Measurements from ENCODE around the gene CARF. TPM values are rescaled to one million over a fixed set of nuclear protein-coding genes. Genes with fewer than 3 reads are reported as not detected.

CARF gene
- polyA plus RNA-seq, 1 donor from 2014 or later = 20.1 TPM

GRCh38 chr2:203022751-203023150 is 110.7 kb downstream of the CARF start:
- Histone ChIP-seq H3K27ac (ENCODE audit: low read length) (no peak overlapping the region), H4K20me1 (ENCODE audit: insufficient read depth) (no peaks in the 10 kb centered on the region), H3K36me3 (ENCODE audit: insufficient read depth, low read length) (no peaks in the 10 kb centered on the region), H3K4me3 (ENCODE audit: low read length) (no peak overlapping the region), H3F3A (ENCODE audit: insufficient read depth, low read length, poor library complexity, severe bottlenecking) (no peaks in the 10 kb centered on the region), H3K4me2 (ENCODE audit: low read length) (no peak overlapping the region), H3K9ac (ENCODE audit: low read length) (no peak overlapping the region), H3K9me2 (ENCODE audit: insufficient read depth, low read length) (no peaks in the 10 kb centered on the region), H3K9me3 (ENCODE audit: low read length) (no peaks in the 10 kb centered on the region), H2AFZ (ENCODE audit: low read depth, low read length) (no peak overlapping the region), H3K79me2 (replicated peaks; ENCODE audit: insufficient read depth, low read length) (peaks cover 8% of the 10 kb centered on the region), H3K27me3 (ENCODE audit: insufficient read depth, low read depth, low read length) (no peaks in the 10 kb centered on the region)
- TF ChIP-seq EZH2 (IDR thresholded peaks at IDR 0.05; ENCODE audit: borderline replicate concordance, insufficient read depth, low read length, poor library complexity, severe bottlenecking) (no peak), SMC3 (conservative IDR thresholded peaks at IDR 0.05; ENCODE audit: poor library complexity) (no peak), TAF1 (IDR thresholded peaks at IDR 0.05; ENCODE audit: low read depth) (no peak), RAD21 (conservative IDR thresholded peaks at IDR 0.05) (no peak)

- H3K9me3 ChIP-seq (ENCODE audit: low read length) = no peaks in the 10 kb centered on the region
These were observed 113.5 kb downstream of the CARF start for GRCh38 chr2:203025592-203025991.

More at GRCh38 chr2:203025592-203025991, 113.5 kb downstream of the CARF start:
- Histone ChIP-seq H3K27ac (ENCODE audit: low read length) (no peak overlapping the region), H3K9me2 (ENCODE audit: insufficient read depth, low read length) (no peaks in the 10 kb centered on the region), H3K4me2 (ENCODE audit: low read length) (no peak overlapping the region), H3K79me2 (replicated peaks; ENCODE audit: insufficient read depth, low read length) (no peaks in the 10 kb centered on the region), H2AFZ (ENCODE audit: low read depth, low read length) (no peak overlapping the region), H3K36me3 (ENCODE audit: insufficient read depth, low read length) (no peaks in the 10 kb centered on the region), H3F3A (ENCODE audit: insufficient read depth, low read length, poor library complexity, severe bottlenecking) (no peaks in the 10 kb centered on the region), H4K20me1 (ENCODE audit: insufficient read depth) (no peaks in the 10 kb centered on the region), H3K4me3 (ENCODE audit: low read length) (no peak overlapping the region), H3K27me3 (ENCODE audit: insufficient read depth, low read depth, low read length) (no peaks in the 10 kb centered on the region), H3K9ac (ENCODE audit: low read length) (no peak overlapping the region)
- TF ChIP-seq CTCF (IDR thresholded peaks at IDR 0.05; ENCODE audit: poor library complexity, severe bottlenecking) (no peak), MXI1 (conservative IDR thresholded peaks at IDR 0.05; ENCODE audit: poor library complexity, severe bottlenecking) (no peak), SMC3 (conservative IDR thresholded peaks at IDR 0.05; ENCODE audit: poor library complexity) (no peak), RAD21 (conservative IDR thresholded peaks at IDR 0.05) (no peak), TAF1 (IDR thresholded peaks at IDR 0.05; ENCODE audit: low read depth) (no peak), REST (IDR thresholded peaks at IDR 0.05; ENCODE audit: borderline replicate concordance) (no peak), EP300 (conservative IDR thresholded peaks at IDR 0.05; ENCODE audit: poor library complexity, severe bottlenecking) (no peak), POLR2AphosphoS5 (IDR thresholded peaks at IDR 0.05) (no peak), EZH2 (IDR thresholded peaks at IDR 0.05; ENCODE audit: borderline replicate concordance, insufficient read depth, low read length, poor library complexity, severe bottlenecking) (no peak)
